AG08396 (cell line): ENCODE measurements around the gene PEA15.

Experiments
- DNase-seq: peaks from one replicate; pipeline ENCODE4 v3.0.0; 2012; ENCODE audit warnings: low spot score, mixed read lengths

PEA15 gene

GRCh38 chr1:160205242-160206035, at the start of gene PEA15:
Gene PEA15, plus strand, starts transcription at chr1:160205384. Its CDS starts 6,161 bp downstream, at chr1:160211545.
- DNase-seq, result peak; percentile 90

DNA sequence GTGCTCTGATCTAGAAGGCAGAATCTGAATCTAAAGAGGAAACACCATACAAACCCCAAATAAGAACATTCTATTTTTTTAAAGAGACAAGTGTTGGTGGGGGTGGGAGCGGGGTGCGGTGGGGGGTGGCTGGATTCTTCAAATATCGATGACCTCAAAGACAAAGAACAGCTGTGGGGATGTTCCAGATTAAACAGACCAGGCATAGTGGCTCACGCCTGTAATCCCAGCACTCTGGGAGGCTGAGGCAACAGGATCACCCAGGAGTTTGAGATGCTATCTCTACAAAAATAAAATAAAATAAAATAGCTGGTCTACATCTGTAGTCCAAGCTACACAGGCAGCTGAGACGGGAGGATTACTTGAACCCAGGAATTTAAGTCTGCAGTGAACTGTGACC, 48.8 kb upstream of the PEA15 start:
- no peak for DNase-seq

DNA sequence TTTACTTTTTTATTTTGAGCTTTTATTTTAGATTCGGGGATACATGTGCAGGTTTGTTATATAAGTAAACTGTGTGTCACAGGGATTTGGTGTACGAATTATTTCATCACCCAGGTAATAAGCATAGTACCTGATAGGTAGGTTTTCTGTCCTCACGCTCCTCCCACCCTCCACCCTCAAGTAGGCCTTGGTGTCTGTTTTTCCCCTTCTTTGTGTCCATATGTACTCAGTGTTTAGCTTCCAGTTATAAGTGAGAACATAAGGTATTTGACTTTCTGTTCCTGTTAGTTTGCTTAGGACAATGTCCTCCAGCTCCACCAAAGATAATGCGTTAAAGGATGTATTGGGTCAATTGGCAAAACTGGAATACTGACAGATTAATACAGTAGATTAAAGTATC, 48.0 kb upstream of the PEA15 start:
- no peak for DNase-seq

DNA sequence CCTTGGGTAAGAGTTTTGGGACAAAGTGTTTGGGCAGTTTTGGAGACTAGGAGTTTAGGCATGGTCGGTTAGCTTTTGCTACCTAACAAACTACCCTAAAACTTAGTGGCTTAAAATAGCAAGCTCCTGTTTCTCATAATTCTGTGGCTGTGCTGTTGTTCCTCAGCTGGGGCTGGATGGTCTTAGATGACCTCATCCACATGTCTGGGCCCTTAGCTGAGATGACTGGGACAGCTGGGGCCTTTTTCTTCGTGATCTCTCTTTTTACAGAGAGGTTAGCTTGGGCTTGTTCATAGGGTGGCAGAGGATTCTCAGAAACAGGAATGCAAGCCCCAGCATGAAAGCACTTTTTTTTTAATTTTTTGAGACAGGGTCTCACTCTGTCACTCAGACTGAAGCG, 47.2 kb upstream of the PEA15 start:
- no peak for DNase-seq

- DNase-seq, result no peak
Measured at GRCh38 chr1:160158534-160158933, 46.6 kb upstream of the PEA15 start.

DNA sequence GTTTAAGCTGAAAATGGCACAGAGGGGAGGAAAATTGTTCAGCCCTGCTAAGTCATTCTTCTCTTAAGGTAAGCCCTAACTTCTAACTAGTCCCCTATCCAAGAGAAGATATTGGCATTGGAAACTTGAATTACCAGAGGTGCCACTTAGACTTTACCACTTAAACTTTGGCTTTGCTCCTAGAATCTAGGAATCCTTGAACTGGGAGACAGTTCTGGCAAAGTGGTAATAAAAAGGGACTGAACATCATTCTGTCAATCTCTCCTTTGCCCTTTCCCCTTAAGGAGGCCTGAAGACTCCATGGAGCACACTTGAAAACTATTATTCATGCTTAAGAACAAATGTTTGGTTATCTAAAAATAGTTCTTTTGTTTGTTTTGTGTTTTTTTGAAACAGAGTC, 45.3 kb upstream of the PEA15 start:
- DNase-seq, result no peak

GRCh38 chr1:160161965-160162705, 43.0 kb upstream of the PEA15 start:
- peak; percentile 29 for DNase-seq

- no peak for DNase-seq
Measured at GRCh38 chr1:160162931-160163330, 42.3 kb upstream of the PEA15 start.

- no peak for DNase-seq
Measured at GRCh38 chr1:160163615-160164014, 41.6 kb upstream of the PEA15 start.

- no peak for DNase-seq
Measured at GRCh38 chr1:160164121-160164520, 41.1 kb upstream of the PEA15 start.

- DNase-seq, result no peak
Measured at GRCh38 chr1:160166166-160166868, 38.9 kb upstream of the PEA15 start.

GRCh38 chr1:160167056-160167455, 38.1 kb upstream of the PEA15 start:
- DNase-seq, result no peak

DNA sequence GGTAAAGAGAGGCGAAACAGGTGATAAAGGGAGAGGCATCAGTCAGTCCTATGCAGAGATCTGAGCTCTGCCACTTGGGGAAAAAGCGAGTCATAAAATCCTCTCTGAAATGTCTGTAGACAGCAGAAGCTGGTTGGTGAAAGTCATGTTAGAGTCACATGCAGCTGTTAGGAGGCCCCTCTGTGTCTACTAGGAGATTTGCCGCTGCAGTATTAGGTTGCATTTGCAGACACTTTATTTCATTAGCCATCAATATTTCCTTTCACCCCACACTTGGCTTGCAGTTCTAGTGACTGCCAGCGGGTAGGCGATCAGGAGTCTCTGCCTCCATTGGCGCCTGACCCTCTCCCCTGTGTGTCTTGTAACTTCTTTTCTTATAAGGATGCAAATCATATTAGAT, 37.6 kb upstream of the PEA15 start:
- DNase-seq, result no peak

DNA sequence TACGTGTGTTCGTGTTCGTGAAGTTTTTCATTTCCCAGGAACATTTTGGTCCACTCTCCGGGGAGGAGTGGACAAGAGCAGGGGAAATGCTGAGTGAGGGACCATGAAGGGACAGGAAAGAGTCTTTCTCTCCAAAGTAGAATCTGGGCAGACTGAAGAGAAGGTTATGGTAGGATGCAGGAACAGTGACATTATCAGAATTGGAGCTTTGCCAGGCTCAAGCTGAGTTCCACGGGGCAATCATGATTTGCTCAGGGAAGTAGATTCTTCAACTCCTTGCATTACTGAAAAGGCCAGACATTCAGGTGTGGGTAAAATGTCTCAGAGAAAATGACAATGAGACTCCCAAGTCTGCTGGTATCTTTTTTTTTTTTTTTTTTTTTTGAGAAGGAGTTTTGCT, 37.2 kb upstream of the PEA15 start:
- no peak for DNase-seq

GRCh38 chr1:160168609-160169369, 36.4 kb upstream of the PEA15 start:
- DNase-seq, result no peak

GRCh38 chr1:160169553-160170399, 35.4 kb upstream of the PEA15 start:
- DNase-seq, result no peak

DNA sequence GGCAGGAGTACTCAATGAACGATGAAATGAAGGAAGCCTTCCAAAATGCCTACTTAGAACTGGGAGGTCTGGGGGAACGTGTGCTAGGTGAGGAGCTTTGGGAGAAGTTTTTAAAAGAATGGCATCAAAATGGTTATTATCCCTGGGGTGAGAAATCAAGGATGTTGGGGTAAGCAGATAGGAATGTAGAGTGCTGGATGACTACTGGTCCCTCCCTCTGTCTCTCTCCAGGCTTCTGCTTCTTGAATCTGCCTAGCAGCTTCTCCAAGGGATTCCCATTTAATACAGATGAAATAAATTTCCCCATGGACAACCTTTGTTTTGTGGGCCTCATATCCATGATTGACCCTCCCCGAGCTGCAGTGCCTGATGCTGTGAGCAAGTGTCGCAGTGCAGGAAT, 33.8 kb upstream of the PEA15 start:
- DNase-seq, result peak; percentile 56

GRCh38 chr1:160171980-160172379, 33.2 kb upstream of the PEA15 start:
- no peak for DNase-seq

DNA sequence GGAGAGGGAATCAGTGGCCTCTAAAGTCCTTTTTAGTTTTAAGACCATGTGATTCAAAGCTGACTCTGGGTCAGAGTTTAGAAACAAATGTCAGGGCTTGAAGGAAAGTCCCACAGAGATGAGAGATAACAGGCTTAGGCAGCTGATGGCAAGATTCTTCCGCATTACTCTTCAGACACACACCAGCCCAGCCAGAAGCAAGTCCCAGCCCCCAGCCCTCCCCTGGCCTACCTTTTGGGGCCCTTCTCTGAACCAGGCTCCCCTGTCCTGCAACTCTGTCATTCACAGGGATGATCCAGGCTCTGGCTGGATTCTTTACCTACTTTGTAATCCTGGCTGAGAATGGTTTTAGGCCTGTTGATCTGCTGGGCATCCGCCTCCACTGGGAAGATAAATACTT, 28.0 kb upstream of the PEA15 start:
- no peak for DNase-seq

DNA sequence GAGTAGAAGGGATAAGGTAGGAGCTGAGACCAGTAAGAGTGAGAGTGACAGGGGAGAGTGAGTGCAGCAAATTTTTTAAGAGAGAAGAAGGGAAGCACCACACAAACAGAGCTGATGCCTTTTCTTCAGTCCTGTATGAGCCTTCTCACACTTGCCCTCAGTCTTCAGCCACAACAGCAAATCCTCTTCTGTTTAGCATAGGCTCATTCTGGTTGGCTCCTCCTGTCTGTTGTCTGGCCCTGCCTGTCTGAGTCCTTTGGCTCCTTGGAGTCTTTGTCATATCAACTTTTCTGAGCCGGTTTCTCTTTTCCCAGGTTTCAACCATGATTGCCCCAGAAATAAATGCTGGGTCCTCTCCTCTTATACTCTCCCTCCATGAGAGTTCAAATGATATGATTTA, 27.5 kb upstream of the PEA15 start:
- no peak for DNase-seq

DNA sequence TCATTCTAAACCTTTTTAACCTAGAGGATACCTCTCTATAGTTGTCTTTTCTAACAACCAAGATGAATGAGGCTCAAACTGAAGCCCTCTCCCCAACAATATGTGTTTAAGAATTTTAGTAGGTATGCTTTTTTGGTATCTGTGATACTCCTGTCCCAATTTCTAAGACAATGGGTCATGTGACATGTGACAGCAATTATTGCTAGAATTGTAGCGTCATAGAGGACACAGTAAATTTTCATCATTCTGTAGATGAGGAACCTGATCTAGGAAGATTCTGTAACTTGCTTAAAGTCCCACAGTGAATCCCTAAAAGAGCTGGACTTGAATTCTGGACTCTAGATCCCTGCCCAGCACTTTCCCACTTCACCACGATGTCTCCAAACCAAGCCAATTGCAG, 26.5 kb upstream of the PEA15 start:
- no peak for DNase-seq
